ENCODE data around the gene ADAM21.
"Not testable (repeated sequence)": the region's sequence is repeated elsewhere in the genome, so short reads cannot be mapped to it uniquely, and the experiment has no call there.

ADAM21 gene

GRCh38 chr14:70477356-70478105, 25.6 kb downstream of the ADAM21 start:
- not testable (repeated sequence) for DNase-seq

- no peak for DNase-seq
Measured at GRCh38 chr14:70489579-70490200, 37.7 kb downstream of the ADAM21 start.

DNA sequence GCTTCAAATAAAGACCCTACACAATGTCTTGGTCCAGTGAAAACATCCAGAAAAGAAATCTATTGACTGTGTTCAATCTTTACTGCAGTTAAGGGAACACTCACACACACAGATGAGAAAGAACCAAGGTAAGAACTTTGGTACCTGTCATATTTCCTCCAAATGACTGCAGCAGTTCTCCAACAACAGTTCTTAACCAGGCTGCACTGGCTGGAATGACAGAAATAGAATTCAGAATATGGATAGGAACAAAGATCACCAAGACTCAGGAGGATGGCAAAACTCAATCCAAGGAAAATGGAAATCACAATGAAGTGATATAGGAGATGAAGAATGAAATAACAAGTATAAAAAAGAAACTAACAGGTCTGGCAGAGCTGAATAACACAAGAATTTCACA, 46.2 kb downstream of the ADAM21 start:
- DNase-seq = no peak

Data from NCI-H1092 treated with DMSO at 0.1 percent for 48 hours (cell line).